ENCODE measurements around the gene FAM170B.

GRCh38 chr10:49176310-49177268 is 42.8 kb upstream of the FAM170B start:
- TF ChIP-seq CTCF (IDR thresholded peaks at IDR 0.05; ENCODE audit: low read depth, low read length, poor library complexity, severe bottlenecking), result peak; percentile 11
- no peak for TF ChIP-seq EZH2phosphoT487 (IDR thresholded peaks at IDR 0.05; ENCODE audit: borderline replicate concordance, low read length)
